ENCODE results near the gene FAM163A.

- TF ChIP-seq CTCF (IDR thresholded peaks at IDR 0.05) (no peak), POLR2A (IDR thresholded peaks at IDR 0.05) (no peak)
These were observed 64.2 kb downstream of the FAM163A start for GRCh38 chr1:179807291-179807690.

Measured in uterus (tissue), 2 donors.